ENCODE data around the gene GLRA1.

Gene GLRA1

DNA sequence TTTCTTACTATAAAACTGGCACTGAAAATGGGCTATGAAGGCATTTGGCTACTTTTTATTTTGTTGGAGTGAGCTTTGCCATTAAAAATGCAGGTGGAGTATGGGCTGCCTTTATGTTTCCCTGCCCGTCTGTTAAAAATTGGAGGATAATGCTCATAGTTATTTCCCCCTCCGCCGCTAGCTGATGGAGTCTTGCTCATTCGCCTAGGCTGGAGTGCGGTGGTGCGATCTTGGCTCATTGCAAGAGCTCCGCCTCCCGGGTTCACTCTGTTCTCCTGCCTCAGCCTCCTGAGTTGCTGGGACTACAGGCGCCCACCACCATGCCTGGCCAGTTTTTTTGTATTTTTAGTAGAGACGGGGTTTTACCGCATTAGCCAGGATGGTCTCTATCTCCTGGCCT is 144.3 kb downstream of the GLRA1 start:
- DNase-seq (ENCODE audit: low read depth) = no peak
- no peak overlapping the region for H3K4me3 ChIP-seq (ENCODE audit: control insufficient read depth, low read depth, low read length)
- TF ChIP-seq, protein P1, sequence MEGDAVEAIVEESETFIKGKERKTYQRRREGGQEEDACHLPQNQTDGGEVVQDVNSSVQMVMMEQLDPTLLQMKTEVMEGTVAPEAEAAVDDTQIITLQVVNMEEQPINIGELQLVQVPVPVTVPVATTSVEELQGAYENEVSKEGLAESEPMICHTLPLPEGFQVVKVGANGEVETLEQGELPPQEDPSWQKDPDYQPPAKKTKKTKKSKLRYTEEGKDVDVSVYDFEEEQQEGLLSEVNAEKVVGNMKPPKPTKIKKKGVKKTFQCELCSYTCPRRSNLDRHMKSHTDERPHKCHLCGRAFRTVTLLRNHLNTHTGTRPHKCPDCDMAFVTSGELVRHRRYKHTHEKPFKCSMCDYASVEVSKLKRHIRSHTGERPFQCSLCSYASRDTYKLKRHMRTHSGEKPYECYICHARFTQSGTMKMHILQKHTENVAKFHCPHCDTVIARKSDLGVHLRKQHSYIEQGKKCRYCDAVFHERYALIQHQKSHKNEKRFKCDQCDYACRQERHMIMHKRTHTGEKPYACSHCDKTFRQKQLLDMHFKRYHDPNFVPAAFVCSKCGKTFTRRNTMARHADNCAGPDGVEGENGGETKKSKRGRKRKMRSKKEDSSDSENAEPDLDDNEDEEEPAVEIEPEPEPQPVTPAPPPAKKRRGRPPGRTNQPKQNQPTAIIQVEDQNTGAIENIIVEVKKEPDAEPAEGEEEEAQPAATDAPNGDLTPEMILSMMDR (conservative IDR thresholded peaks at IDR 0.05; ENCODE audit: control insufficient read depth, insufficient read depth, low read depth, low read length) = no peak

DNA sequence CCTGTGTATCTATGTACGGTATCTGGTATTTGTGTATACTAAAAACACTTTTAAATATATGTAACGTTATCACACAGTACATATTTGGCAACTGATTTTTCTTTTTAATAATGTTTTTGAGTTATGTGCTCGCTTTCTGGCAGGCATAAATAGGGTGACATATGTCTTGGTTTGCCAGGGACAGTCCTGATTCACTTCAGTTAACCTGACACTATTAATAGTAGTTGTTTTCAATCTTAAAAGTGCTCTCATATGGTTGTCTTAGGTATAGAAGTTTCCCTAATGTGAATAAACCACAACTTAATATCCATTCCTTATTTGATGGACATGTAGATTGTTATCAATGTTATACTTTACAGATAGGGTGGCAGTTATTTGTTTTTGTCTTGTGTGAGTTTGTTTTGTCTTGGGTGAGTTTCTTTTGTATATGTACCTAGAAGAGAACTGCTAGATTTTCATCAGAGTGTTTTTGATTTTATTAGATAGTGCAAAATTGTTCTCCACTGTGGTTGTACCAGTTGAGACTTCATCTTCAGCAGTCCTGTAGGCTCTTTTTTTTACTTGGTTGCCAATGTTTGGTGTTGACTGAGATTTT is 145.0 kb downstream of the GLRA1 start:
- no peak for DNase-seq (ENCODE audit: low read depth)
- TF ChIP-seq, protein P1 (conservative IDR thresholded peaks at IDR 0.05; ENCODE audit: control insufficient read depth, insufficient read depth, low read depth, low read length) = no peak
- H3K4me3 ChIP-seq (ENCODE audit: control insufficient read depth, low read depth, low read length) = no peak overlapping the region

DNA sequence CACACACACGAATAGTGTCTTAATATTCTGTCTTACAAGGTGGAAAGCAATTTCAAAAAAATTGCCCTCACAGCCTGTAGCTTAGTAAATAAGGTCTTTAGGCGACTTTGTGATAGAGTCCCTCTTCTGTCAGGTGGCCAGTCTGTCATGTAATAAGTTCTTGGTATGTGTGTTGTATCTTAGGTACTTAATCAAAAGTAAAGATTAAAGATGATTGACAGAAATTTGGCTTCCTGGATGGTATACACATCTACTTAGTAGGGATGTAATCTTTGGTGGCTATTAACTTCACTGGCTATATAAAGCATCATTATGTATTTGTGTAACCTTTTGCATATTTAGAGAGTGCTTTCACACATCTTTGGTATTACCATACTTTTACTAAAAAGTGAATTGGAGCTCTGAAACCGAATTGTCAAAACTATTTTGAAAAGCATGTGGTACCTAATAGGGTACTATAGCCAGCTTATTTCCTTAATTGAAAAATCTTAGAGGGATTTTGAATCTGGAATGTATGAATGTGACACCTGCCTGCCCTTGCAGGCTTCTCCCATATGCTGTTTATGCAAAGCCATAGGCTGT is 149.5 kb downstream of the GLRA1 start:
- TF ChIP-seq, protein P1 (conservative IDR thresholded peaks at IDR 0.05; ENCODE audit: control insufficient read depth, insufficient read depth, low read depth, low read length) = no peak
- DNase-seq (ENCODE audit: low read depth) = no peak
- no peak overlapping the region for H3K4me3 ChIP-seq (ENCODE audit: control insufficient read depth, low read depth, low read length)

DNA sequence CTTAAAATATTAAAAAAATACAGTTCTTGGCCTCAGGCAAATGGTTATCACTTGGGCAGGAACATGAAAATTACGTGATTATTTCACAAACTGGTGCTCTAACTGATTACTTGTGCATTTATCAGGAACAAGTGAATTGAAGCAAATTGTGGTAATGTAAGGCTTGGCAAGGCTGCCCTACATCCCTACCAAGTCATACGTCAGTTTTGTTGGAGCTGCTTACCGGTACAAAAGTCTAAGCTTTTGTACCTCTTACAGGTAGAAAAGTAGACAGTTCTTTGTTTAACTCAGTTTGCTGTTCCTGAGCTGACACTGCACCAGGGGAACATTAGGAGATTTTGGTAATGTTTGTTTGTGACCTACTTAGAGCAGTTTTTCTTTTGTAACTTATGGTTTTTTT is 150.7 kb downstream of the GLRA1 start:
- peak overlapping the region; percentile 79 for H3K4me3 ChIP-seq (ENCODE audit: control insufficient read depth, low read depth, low read length)
- TF ChIP-seq, protein P1 (conservative IDR thresholded peaks at IDR 0.05; ENCODE audit: control insufficient read depth, insufficient read depth, low read depth, low read length) = no peak
- DNase-seq (ENCODE audit: low read depth) = peak; percentile 15

DNA sequence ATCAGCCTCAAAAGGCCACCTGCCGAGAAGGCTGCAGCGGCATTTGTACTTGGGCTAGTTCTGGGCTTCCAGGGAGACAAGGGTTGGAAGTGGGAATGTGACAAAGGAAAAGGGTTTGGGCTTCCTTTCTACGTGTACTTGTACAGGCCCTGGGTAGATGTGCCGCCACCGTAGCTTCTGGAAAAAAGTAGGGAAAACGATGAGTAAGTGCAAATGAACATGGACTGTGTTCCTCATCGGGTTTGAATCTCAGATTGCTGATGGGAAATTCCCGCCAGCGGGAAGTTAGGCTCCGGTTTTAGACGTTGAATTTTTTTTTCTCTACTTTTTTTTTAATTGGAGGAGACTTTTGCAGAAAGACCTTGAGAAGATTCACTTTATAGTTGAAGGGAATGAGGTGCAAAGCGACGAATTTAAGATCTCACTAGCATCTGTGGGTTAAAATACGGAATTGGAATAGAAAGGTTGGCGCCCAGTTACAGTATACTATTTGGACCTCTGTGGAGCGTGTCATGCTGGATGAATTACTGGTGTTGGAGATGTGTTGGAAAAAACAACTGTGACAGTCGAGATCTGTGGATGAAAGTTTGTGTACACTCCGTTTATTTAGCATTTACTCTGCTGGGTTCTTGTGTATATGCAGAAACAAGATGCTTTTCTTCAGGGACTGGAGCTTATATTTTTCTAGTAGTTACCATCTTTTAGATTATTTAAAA is 151.6 kb downstream of the GLRA1 start:
- peak; percentile 44 for DNase-seq (ENCODE audit: low read depth)
- TF ChIP-seq, protein P1 (conservative IDR thresholded peaks at IDR 0.05; ENCODE audit: control insufficient read depth, insufficient read depth, low read depth, low read length) = no peak
- H3K4me3 ChIP-seq (ENCODE audit: control insufficient read depth, low read depth, low read length) = peak overlapping the region; percentile 79

Measured in fibroblast of mammary gland (primary cell).